Measurements from ENCODE around the gene ACOT8. TPM values are rescaled to one million over a fixed set of nuclear protein-coding genes. Genes with fewer than 3 reads are reported as not detected.

The ACOT8 gene
- total RNA-seq, 1 donor from 2014 or later: 15.9 TPM

DNA sequence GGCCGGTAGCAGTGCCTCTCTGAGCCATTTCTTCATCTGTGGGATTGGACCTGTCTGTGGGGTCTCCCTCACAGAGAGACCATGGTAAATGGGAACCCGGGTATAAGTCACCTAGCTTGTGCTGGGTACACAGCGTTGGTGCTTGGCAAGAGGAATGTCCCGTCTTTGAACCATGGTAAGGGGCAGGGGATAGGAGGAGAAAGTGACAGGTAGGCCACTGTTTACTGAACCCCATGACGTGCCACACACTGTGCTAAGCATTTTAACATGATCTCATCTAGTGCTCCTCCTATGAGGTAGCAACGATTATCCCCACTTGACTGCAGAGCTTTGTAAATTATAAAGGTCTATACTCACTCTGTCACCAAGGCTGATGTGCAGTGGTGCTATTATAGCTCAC, 29.5 kb downstream of the ACOT8 start:
- TF ChIP-seq, protein P1, sequence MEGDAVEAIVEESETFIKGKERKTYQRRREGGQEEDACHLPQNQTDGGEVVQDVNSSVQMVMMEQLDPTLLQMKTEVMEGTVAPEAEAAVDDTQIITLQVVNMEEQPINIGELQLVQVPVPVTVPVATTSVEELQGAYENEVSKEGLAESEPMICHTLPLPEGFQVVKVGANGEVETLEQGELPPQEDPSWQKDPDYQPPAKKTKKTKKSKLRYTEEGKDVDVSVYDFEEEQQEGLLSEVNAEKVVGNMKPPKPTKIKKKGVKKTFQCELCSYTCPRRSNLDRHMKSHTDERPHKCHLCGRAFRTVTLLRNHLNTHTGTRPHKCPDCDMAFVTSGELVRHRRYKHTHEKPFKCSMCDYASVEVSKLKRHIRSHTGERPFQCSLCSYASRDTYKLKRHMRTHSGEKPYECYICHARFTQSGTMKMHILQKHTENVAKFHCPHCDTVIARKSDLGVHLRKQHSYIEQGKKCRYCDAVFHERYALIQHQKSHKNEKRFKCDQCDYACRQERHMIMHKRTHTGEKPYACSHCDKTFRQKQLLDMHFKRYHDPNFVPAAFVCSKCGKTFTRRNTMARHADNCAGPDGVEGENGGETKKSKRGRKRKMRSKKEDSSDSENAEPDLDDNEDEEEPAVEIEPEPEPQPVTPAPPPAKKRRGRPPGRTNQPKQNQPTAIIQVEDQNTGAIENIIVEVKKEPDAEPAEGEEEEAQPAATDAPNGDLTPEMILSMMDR (IDR thresholded peaks at IDR 0.05): no peak
- H3K4me1 Mint-ChIP-seq (ENCODE audit: low read depth): peaks cover 45% of the 10 kb centered on the region
- no peak overlapping the region for H3K4me3 Mint-ChIP-seq (ENCODE audit: unreplicated experiment)
- no peaks in the 10 kb centered on the region for H3K36me3 Mint-ChIP-seq (ENCODE audit: low read depth)
- H3K27me3 Mint-ChIP-seq (ENCODE audit: low read depth): peaks cover 4% of the 10 kb centered on the region
- no peaks in the 10 kb centered on the region for H3K9me3 Mint-ChIP-seq (ENCODE audit: low read depth)
- peak overlapping the region; percentile 94 for H3K27ac Mint-ChIP-seq (ENCODE audit: unreplicated experiment)
- no peak for DNase-seq (ENCODE audit: low spot score)

DNA sequence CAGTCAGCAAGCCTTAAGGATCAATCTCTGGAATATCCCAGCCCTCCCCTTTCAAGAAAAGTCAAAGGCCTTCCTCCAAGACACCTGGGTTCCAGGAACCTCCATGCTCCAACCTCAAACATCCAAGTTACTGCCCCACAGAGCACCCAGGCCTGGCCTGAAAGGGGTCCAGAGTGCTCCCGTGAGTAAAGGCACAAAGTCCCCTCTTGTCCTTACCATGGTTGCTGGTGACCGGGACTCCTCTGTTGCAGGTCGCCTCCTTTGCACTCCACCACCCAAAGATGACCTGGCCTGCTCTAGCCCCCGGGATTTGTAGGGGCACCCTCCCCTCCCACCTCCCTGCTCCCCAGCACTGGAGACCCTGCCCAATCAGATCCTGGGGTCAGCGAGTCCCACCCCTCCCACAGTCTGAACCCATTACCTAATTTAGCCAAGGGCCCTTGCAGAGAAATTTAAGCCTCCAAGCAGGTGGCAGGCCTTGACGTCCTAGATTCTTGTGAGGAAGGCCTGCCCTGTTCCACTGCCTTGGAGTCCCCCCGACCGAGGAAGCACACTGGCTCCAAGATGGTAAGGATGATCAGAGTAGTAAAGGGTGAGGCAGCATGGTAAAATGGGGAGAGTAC, 30.1 kb downstream of the ACOT8 start, which contains the start of gene TNNC2:
TNNC2 (minus strand) TSS at position 283 of the 623 bp plus-strand sequence; CDS start at position 219, 64 bp downstream.
- H3K4me1 Mint-ChIP-seq (ENCODE audit: low read depth): peaks cover 45% of the 10 kb centered on the region
- H3K27me3 Mint-ChIP-seq (ENCODE audit: low read depth): peaks cover 4% of the 10 kb centered on the region
- peak within 1 kb of the TSS; percentile 4 for H3K4me3 Mint-ChIP-seq (ENCODE audit: unreplicated experiment)
- H3K36me3 Mint-ChIP-seq (ENCODE audit: low read depth): no peaks in the 10 kb centered on the region
- no peaks in the 10 kb centered on the region for H3K9me3 Mint-ChIP-seq (ENCODE audit: low read depth)
- no peak for DNase-seq (ENCODE audit: low spot score)
- TF ChIP-seq, protein P1 (IDR thresholded peaks at IDR 0.05): no peak
- peak within 1 kb of the TSS; percentile 94 for H3K27ac Mint-ChIP-seq (ENCODE audit: unreplicated experiment)

- Mint-ChIP-seq H3K9me3 (ENCODE audit: low read depth) (no peaks in the 10 kb centered on the region), H3K27me3 (ENCODE audit: low read depth) (peaks cover 4% of the 10 kb centered on the region), H3K4me3 (ENCODE audit: unreplicated experiment) (no peak overlapping the region), H3K36me3 (ENCODE audit: low read depth) (no peaks in the 10 kb centered on the region), H3K4me1 (ENCODE audit: low read depth) (peaks cover 45% of the 10 kb centered on the region), H3K27ac (ENCODE audit: unreplicated experiment) (peak overlapping the region; percentile 79)
- TF ChIP-seq, protein P1 (IDR thresholded peaks at IDR 0.05): no peak
- DNase-seq (ENCODE audit: low spot score): no peak
Observed at GRCh38 chr20:45826381-45827019, 30.7 kb downstream of the ACOT8 start.

DNA sequence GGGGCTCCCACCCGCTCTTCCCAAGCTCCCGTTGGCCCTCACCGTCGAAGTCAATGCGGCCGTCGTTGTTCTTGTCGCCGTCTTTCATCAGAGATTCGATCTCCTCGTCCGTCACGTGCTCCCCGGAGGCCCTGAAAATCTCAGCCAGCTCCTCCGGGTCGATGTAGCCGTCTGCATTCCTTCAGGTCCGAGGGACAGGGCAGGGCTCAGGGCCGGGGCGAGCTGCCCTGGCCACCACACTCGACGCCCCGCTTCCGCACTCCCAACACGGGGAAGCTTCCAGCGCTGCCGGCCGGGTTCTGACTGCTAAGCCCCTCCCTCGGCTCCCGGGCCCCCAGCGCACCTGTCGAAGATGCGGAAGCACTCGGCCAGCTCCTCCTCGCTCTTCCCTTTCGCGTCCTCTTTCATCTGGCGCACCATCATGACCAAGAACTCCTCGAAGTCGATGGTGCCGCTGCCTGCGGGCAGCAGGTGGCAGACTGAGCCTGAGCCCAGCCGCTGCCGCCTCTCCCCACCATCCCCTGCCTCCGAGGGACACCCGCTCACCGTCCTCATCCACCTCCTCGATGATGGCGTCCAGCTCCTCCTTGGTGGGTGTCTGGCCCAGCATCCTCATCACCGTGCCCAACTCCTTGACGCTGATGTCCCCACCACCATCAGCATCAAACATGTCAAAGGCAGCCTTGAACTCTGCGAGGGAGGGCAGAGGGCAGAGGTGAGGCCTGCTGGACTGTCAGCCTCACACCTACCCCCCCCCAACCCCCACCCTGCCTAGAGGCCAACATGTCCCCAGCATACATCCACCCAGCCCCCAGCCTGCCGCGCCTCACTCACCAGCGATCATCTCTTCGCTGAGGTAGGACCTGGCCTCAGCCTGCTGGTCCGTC, 33.0 kb downstream of the ACOT8 start:
- Mint-ChIP-seq H3K27ac (ENCODE audit: unreplicated experiment) (no peak overlapping the region), H3K4me1 (ENCODE audit: low read depth) (peaks cover 42% of the 10 kb centered on the region), H3K36me3 (ENCODE audit: low read depth) (no peaks in the 10 kb centered on the region), H3K27me3 (ENCODE audit: low read depth) (peaks cover 4% of the 10 kb centered on the region), H3K9me3 (ENCODE audit: low read depth) (no peaks in the 10 kb centered on the region), H3K4me3 (ENCODE audit: unreplicated experiment) (no peak overlapping the region)
- TF ChIP-seq, protein P1 (IDR thresholded peaks at IDR 0.05): peak; percentile 66
- DNase-seq (ENCODE audit: low spot score): no peak

GRCh38 chr20:45822857-45823256, 34.3 kb downstream of the ACOT8 start:
- peaks cover 4% of the 10 kb centered on the region for H3K27me3 Mint-ChIP-seq (ENCODE audit: low read depth)
- DNase-seq (ENCODE audit: low spot score): no peak
- H3K4me3 Mint-ChIP-seq (ENCODE audit: unreplicated experiment): no peak overlapping the region
- no peaks in the 10 kb centered on the region for H3K9me3 Mint-ChIP-seq (ENCODE audit: low read depth)
- no peaks in the 10 kb centered on the region for H3K36me3 Mint-ChIP-seq (ENCODE audit: low read depth)
- H3K4me1 Mint-ChIP-seq (ENCODE audit: low read depth): peaks cover 38% of the 10 kb centered on the region
- TF ChIP-seq, protein P1 (IDR thresholded peaks at IDR 0.05): no peak
- no peak overlapping the region for H3K27ac Mint-ChIP-seq (ENCODE audit: unreplicated experiment)

All from chondrocyte (in vitro differentiated cells).